Kidney (tissue), 14 donors: Measurements from ENCODE around the gene NSD1. TPM values are rescaled to one million over a fixed set of nuclear protein-coding genes. Genes with fewer than 3 reads are reported as not detected.

Experiments
- DNase-seq, 5 donors: peaks; one replicate each; pipeline ENCODE4 v3.0.0-alpha.2; 2013 to 2020
- FAIRE-seq: peaks from 2 replicates; lab custom pipeline; 2012; peaks lifted over from hg19 to GRCh38; lab: Jason Lieb, UNC
- H3K27ac ChIP-seq, 2 donors: one replicate each; pipeline ENCODE4 v1.7.0; 2013; ENCODE audit warnings: low read depth in 2 of 2, low read length in 2 of 2, inconsistent platforms in 1 of 2
- H3K27me3 ChIP-seq: one replicate; pipeline ENCODE4 v1.7.1; 2013; ENCODE audit warnings: low read length, inconsistent platforms; ENCODE audit not compliant: control insufficient read depth, insufficient read depth
- H3K36me3 ChIP-seq, 3 donors: one replicate each; pipeline versions ENCODE4 v1.7.0 to v1.7.1; 2013; ENCODE audit warnings: low read length in 3 of 3, control low read depth in 1 of 3, inconsistent platforms in 1 of 3; ENCODE audit not compliant: insufficient read depth in 3 of 3, control insufficient read depth in 2 of 3
- H3K4me1 ChIP-seq, 3 donors: one replicate each; pipeline versions ENCODE4 v1.7.0 to v1.7.1; 2013; ENCODE audit warnings: low read length in 3 of 3, inconsistent platforms in 1 of 3, low read depth in 1 of 3; ENCODE audit not compliant: control insufficient read depth in 2 of 3, insufficient read depth in 2 of 3
- H3K4me3 ChIP-seq, 3 donors: one replicate each; pipeline versions ENCODE4 v1.7.0 to v1.8.1; 2013; ENCODE audit warnings: low read length in 3 of 3, control low read depth in 1 of 3, inconsistent platforms in 1 of 3
- H3K9ac ChIP-seq, 3 donors: one replicate each; pipeline versions ENCODE4 v1.7.0 to v1.7.1; 2013; ENCODE audit warnings: low read length in 3 of 3, control low read depth in 1 of 3, inconsistent platforms in 1 of 3
- H3K9me3 ChIP-seq, 3 donors: one replicate each; pipeline versions ENCODE4 v1.7.0 to v1.7.1; 2013; ENCODE audit warnings: low read length in 3 of 3, control low read depth in 1 of 3, inconsistent platforms in 1 of 3; ENCODE audit not compliant: control insufficient read depth in 2 of 3, insufficient read depth in 1 of 3
- intact Hi-C: fragments of 100-400 bp; cut with DNase I; formaldehyde crosslinking; loops from one replicate; pipeline ENCODE4 v1.11.1; 2022
- polyA plus RNA-seq: library from polyadenylated mRNA; stranded (reverse); fragments of 350-450 nt; fragmentation: Illumina TruSeq; extraction: RNeasy Lipid Tissue Mini Kit (QIAGEN cat#74804); gene quantifications from one replicate; pipeline ENCODE4 v1.2.3, GENCODE V29; 2014; ENCODE audit warnings: low read depth, low replicate concordance; ENCODE audit not compliant: insufficient read depth
- total RNA-seq: library from RNA; stranded (reverse); fragmentation: NEBNext Ultra II Directional; extraction: Animal tissue kit (Norgen Biotek cat#: 25700); gene quantifications from one replicate; pipeline ENCODE4 v1.2.1, GENCODE V29; 2021
- TF ChIP-seq, protein P1 (sequence below): IDR thresholded peaks from 3 replicates; pipeline ENCODE4 v1.5.1; 2012; ENCODE audit warnings: mild to moderate bottlenecking, moderate library complexity, borderline replicate concordance; ENCODE audit not compliant: insufficient read depth; ENCODE audit errors: extremely low read depth
- donor health status: control.
- donor health status: control.
- donor health status: control.
- donor health status: control.
- donor health status: control.
- donor health status: DM: yes; HTN: yes; CAD: no.
- donor health status: Normal renal cell carcinoma (clear cell type).

NSD1 gene
- total and polyA plus RNA-seq, 2 donors from 2014 or later = 6.0 to 99.1 TPM

DNA sequence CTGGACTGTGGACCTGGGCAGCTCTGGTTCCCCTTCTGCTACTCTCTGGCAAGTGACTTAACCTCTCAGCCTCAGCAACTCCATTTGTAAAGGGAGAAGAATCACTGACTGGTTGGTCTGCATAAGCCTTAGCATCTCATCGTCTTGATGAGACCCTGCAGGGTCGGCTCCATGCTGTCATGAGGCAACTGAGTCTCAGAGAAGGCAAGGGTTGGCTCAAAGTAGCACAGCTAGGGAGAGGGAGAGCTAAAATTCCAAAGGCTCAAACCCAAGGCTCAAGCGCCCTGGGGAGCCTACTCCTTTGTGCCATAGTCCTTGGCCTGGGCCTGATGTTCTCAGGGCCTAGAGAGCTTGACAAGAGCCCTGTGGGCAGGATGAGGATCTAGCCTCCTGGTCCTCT is 42.3 kb upstream of the NSD1 start:
- Histone ChIP-seq H3K27me3 (no peaks in the 10 kb centered on the region), H3K4me1 (peaks cover 2 to 30% (median 15%) of the 10 kb centered on the region in 3 donors), H3K27ac (no peak overlapping the region), H3K9ac (no peak overlapping the region), H3K4me3 (no peak overlapping the region), H3K36me3 (peaks cover 0 to 3% (median 0%) of the 10 kb centered on the region in 3 donors), H3K9me3 (no peaks in the 10 kb centered on the region)
- intact Hi-C loops = no loop called here
- FAIRE-seq (no peak), DNase-seq (no peak)
- TF ChIP-seq, protein P1, sequence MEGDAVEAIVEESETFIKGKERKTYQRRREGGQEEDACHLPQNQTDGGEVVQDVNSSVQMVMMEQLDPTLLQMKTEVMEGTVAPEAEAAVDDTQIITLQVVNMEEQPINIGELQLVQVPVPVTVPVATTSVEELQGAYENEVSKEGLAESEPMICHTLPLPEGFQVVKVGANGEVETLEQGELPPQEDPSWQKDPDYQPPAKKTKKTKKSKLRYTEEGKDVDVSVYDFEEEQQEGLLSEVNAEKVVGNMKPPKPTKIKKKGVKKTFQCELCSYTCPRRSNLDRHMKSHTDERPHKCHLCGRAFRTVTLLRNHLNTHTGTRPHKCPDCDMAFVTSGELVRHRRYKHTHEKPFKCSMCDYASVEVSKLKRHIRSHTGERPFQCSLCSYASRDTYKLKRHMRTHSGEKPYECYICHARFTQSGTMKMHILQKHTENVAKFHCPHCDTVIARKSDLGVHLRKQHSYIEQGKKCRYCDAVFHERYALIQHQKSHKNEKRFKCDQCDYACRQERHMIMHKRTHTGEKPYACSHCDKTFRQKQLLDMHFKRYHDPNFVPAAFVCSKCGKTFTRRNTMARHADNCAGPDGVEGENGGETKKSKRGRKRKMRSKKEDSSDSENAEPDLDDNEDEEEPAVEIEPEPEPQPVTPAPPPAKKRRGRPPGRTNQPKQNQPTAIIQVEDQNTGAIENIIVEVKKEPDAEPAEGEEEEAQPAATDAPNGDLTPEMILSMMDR = no peak

DNA sequence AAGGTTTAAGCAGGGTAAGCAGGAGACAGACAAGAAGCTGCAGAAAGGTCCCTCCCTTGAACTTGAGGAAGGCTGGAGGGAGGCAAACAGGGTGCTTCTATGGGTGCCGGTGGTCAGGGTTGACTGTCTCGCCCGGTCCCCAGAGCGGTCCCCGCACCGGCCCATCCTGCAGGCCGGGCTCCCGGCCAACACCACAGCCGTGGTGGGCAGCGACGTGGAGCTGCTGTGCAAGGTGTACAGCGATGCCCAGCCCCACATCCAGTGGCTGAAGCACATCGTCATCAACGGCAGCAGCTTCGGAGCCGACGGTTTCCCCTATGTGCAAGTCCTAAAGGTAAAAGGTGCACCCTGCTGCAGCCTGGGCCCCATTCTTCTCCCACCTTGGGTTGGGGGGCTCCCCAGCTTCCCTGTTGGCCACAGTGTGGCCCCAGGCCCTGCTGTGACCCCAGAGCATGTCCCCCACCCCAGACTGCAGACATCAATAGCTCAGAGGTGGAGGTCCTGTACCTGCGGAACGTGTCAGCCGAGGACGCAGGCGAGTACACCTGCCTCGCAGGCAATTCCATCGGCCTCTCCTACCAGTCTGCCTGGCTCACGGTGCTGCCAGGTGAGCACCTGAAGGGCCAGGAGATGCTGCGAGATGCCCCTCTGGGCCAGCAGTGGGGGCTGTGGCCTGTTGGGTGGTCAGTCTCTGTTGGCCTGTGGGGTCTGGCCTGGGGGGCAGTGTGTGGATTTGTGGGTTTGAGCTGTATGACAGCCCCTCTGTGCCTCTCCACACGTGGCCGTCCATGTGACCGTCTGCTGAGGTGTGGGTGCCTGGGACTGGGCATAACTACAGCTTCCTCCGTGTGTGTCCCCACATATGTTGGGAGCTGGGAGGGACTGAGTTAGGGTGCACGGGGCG is 41.1 kb upstream of the NSD1 start:
- DNase-seq (peak in 1 of 5 donors; percentile 58), FAIRE-seq (no peak)
- intact Hi-C loops = no loop called here
- no peaks in the 10 kb centered on the region for H3K27me3 ChIP-seq
- peaks cover 0 to 3% (median 0%) of the 10 kb centered on the region in 3 donors for H3K36me3 ChIP-seq
- H3K9me3 ChIP-seq = no peaks in the 10 kb centered on the region
- no peak overlapping the region for H3K9ac ChIP-seq
- H3K4me3 ChIP-seq = no peak overlapping the region
- TF ChIP-seq, protein P1 = no peak
- H3K27ac ChIP-seq = no peak overlapping the region
- H3K4me1 ChIP-seq = peaks cover 2 to 29% (median 15%) of the 10 kb centered on the region in 3 donors

DNA sequence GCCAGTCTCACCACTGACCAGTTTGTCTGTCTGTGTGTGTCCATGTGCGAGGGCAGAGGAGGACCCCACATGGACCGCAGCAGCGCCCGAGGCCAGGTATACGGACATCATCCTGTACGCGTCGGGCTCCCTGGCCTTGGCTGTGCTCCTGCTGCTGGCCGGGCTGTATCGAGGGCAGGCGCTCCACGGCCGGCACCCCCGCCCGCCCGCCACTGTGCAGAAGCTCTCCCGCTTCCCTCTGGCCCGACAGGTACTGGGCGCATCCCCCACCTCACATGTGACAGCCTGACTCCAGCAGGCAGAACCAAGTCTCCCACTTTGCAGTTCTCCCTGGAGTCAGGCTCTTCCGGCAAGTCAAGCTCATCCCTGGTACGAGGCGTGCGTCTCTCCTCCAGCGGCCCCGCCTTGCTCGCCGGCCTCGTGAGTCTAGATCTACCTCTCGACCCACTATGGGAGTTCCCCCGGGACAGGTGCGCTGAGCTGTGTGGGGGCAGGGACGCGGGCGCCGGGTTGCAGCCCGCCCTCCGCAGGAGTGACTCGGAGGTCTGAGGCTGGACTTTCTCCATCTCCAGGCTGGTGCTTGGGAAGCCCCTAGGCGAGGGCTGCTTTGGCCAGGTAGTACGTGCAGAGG is 40.4 kb upstream of the NSD1 start:
- intact Hi-C loops = no loop called here
- no peak overlapping the region for H3K27ac ChIP-seq
- no peak overlapping the region for H3K9ac ChIP-seq
- TF ChIP-seq, protein P1 = no peak
- H3K4me3 ChIP-seq = no peak overlapping the region
- FAIRE-seq (no peak), DNase-seq (peak in 2 of 5 donors; percentile 50 to 63)
- H3K27me3 ChIP-seq = no peaks in the 10 kb centered on the region
- H3K36me3 ChIP-seq = peaks cover 0 to 3% (median 0%) of the 10 kb centered on the region in 3 donors
- H3K9me3 ChIP-seq = no peaks in the 10 kb centered on the region
- H3K4me1 ChIP-seq = peaks cover 2 to 32% (median 15%) of the 10 kb centered on the region in 3 donors
